GM12878 (cell line): ENCODE data around the gene MYO1D. TPM values are rescaled to one million over a fixed set of nuclear protein-coding genes. Genes with fewer than 3 reads are reported as not detected.

Experiments used
- CEBPB ChIP-seq, 2 experiments: fragments of 150-350 bp in 1 of 2; IDR thresholded peaks; 2 replicates each; pipeline ENCODE4 v1.6.1; 2012 to 2014; ENCODE audit warnings: low read depth in 2 of 2, low read length in 2 of 2, borderline replicate concordance in 1 of 2, inconsistent platforms in 1 of 2
- CREM ChIP-seq: IDR thresholded peaks from 2 replicates; pipeline ENCODE4 v1.6.1; 2014; ENCODE audit warnings: antibody characterized with exemption, low read depth
- DPF2 ChIP-seq: fragments of 450-650 bp; IDR thresholded peaks from 2 replicates; pipeline ENCODE4 v1.6.1; 2017; ENCODE audit warnings: mild to moderate bottlenecking
- EGR1 ChIP-seq, 2 experiments: IDR thresholded peaks; 1 replicate in 1 of 2; 2 replicates in 1 of 2; pipeline ENCODE4 v1.6.1; 2011 to 2012; ENCODE audit warnings: low read depth in 2 of 2, low read length in 2 of 2, borderline replicate concordance in 1 of 2, mild to moderate bottlenecking in 1 of 2, moderate library complexity in 1 of 2
- EZH2 ChIP-seq: IDR thresholded peaks from 2 replicates; pipeline ENCODE4 v1.6.1; 2012; ENCODE audit warnings: low read depth, mild to moderate bottlenecking, control low read depth, inconsistent platforms, low read length, borderline replicate concordance; ENCODE audit not compliant: control insufficient read depth
- IKZF2 ChIP-seq, 2 experiments: fragments of 450-650 bp; IDR thresholded peaks; 2 replicates each; pipeline ENCODE4 v1.6.1; 2017; ENCODE audit warnings: mild to moderate bottlenecking in 2 of 2, moderate library complexity in 2 of 2
- IRF4 ChIP-seq: IDR thresholded peaks from 2 replicates; pipeline ENCODE4 v1.6.1; 2011; ENCODE audit warnings: low read depth, low read length
- LARP7 ChIP-seq: fragments of 450-650 bp; IDR thresholded peaks from 2 replicates; pipeline ENCODE4 v1.6.1; 2017; ENCODE audit warnings: mild to moderate bottlenecking
- MAX ChIP-seq: IDR thresholded peaks from 2 replicates; pipeline ENCODE4 v1.6.1; 2012; ENCODE audit warnings: low read depth, low read length, improper control_type of control experiment
- MLLT1 ChIP-seq: fragments of 450-650 bp; IDR thresholded peaks from 2 replicates; pipeline ENCODE4 v1.6.1; 2016; ENCODE audit warnings: mild to moderate bottlenecking
- MYB ChIP-seq: fragments of 150-350 bp; IDR thresholded peaks from 2 replicates; pipeline ENCODE4 v1.6.1; 2014; ENCODE audit warnings: mild to moderate bottlenecking, low read depth, low read length, borderline replicate concordance
- NR2C1 ChIP-seq: fragments of 450-650 bp; IDR thresholded peaks from 2 replicates; pipeline ENCODE4 v1.6.1; 2017; ENCODE audit warnings: antibody characterized with exemption, mild to moderate bottlenecking, moderate library complexity
- NRF1 ChIP-seq: conservative IDR thresholded peaks from 2 replicates; pipeline ENCODE4 v1.6.1; 2011; ENCODE audit warnings: mild to moderate bottlenecking, low read depth, low read length, improper control_type of control experiment
- POU2F2 ChIP-seq: IDR thresholded peaks from 3 replicates; pipeline ENCODE4 v1.6.1; 2011; ENCODE audit warnings: low read depth, mild to moderate bottlenecking, low read length, borderline replicate concordance
- RB1 ChIP-seq: fragments of 450-650 bp; formaldehyde crosslinking; IDR thresholded peaks from 2 replicates; pipeline ENCODE4 v1.6.1; 2017; ENCODE audit warnings: mild to moderate bottlenecking, borderline replicate concordance
- STAT3 ChIP-seq: IDR thresholded peaks from 2 replicates; pipeline ENCODE4 v1.6.1; 2011; ENCODE audit warnings: low read depth, low read length, improper control_type of control experiment
- TBL1XR1 ChIP-seq: IDR thresholded peaks from 2 replicates; pipeline ENCODE4 v1.6.1; 2012; ENCODE audit warnings: low read depth, low read length, improper control_type of control experiment
- TCF7 ChIP-seq: IDR thresholded peaks from 2 replicates; pipeline ENCODE4 v1.6.1; 2014; ENCODE audit warnings: antibody characterized with exemption, borderline replicate concordance
- ZBTB4 ChIP-seq: fragments of 450-650 bp; formaldehyde crosslinking; IDR thresholded peaks from 2 replicates; pipeline ENCODE4 v1.4.0; 2022; ENCODE audit warnings: mild to moderate bottlenecking, moderate library complexity
- ZZZ3 ChIP-seq: IDR thresholded peaks from 2 replicates; pipeline ENCODE4 v1.6.1; 2011; ENCODE audit warnings: low read depth; ENCODE audit not compliant: control insufficient read depth, insufficient read length
- polyA plus RNA-seq, 11 experiments: library from polyadenylated mRNA; depleted of rRNA in 4 of 11; unstranded in 6 of 11; stranded (reverse) in 5 of 11; fragments of >200 nt; fragmentation: Nextera tagmentation in 4 of 11; fragmentation: Illumina TruSeq in 1 of 11; extraction: Ambion mirVana in 4 of 11; extraction: Trizol in 1 of 11; gene quantifications; 1 replicate in 1 of 11; 2 replicates in 10 of 11; pipeline versions ENCODE4 v1.2.1 to v1.2.3, GENCODE V29; 2011 to 2016; ENCODE audit warnings: inconsistent platforms in 2 of 11, missing spikeins in 2 of 11, low read depth in 1 of 11
- total RNA-seq, 4 experiments: library from RNA; depleted of rRNA in 3 of 4; stranded (reverse); fragments of >200 nt in 3 of 4; fragmentation: Illumina TruSeq in 1 of 4; extraction: Trizol in 1 of 4; gene quantifications; 2 replicates each; pipeline versions ENCODE4 v1.2.1 to v1.2.3, GENCODE V29; 2013 to 2021
- TF ChIP-seq, protein P1 (sequence below): IDR thresholded peaks from 2 replicates; pipeline ENCODE4 v1.6.1; 2011; ENCODE audit warnings: borderline replicate concordance, low read depth, mild to moderate bottlenecking, moderate library complexity, mixed read lengths, low read length; ENCODE audit not compliant: insufficient read depth; ENCODE audit errors: extremely low read length
- TF ChIP-seq, protein P2 (sequence below): fragments of 150-350 bp; IDR thresholded peaks from 2 replicates; pipeline ENCODE4 v1.6.1; 2014; ENCODE audit warnings: mild to moderate bottlenecking, low read depth, low read length

MYO1D gene
- total and polyA plus RNA-seq, 10 of the 15 experiments (the other 5 are each of a cell fraction or from before 2014, with no cell fraction given) = 1.8 to 37.7 (median 25.4) TPM

DNA sequence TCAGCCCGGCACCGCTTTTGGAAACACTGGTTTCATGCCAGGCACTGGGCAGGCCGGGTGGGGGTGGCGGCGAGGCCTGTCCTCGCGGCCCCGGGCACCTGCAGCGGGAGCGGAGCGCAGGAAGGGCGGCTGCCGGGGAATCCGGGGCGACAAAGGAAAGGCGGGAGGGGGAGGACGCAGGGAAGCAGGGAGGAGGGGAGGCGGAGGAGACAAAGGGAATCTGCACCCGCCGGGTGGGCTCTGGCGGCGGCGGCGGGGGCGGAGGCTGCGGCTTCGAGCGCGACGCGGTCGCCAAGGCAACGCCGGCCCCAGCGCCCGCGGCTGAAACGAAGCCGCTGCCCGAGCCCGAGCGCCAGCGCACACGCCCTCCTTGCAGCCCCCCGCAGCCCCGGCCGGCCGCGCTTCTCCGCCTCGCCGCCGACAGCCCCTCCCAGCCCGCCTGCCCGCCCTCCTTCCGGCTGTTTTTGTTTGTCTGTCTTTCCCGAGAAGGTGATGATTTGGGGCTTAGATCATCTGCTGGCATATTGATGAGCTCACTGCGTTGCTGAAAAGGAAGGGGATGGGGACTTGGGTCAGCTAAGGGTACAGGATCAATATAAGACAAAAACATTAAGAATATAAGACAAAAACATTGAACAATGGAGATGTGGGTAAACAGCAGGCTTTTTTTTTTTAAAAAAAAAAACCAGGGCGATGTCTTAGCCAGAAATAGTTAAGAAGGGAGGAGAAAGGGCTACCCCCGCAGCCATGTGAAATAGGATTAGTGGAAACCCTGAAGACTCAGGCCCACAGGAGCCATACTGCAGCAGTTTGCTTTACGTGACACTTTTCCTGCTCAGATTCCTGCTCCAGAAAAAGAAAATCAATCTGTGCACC lies 357.5 kb downstream of the MYO1D start (continued):
- TF ChIP-seq, protein P1, sequence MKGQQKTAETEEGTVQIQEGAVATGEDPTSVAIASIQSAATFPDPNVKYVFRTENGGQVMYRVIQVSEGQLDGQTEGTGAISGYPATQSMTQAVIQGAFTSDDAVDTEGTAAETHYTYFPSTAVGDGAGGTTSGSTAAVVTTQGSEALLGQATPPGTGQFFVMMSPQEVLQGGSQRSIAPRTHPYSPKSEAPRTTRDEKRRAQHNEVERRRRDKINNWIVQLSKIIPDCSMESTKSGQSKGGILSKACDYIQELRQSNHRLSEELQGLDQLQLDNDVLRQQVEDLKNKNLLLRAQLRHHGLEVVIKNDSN = no peak
- TF ChIP-seq IRF4 (no peak), TBL1XR1 (no peak), RB1 (no peak), DPF2 (peak; percentile 68), IKZF2 (IDR thresholded peaks at IDR 0.05) (peak; percentile 42 to 58; a peak in 2 of 4 replicates), CREM (no peak), MAX (no peak), NR2C1 (no peak), TCF7 (no peak), ZZZ3 (no peak), NRF1 (no peak), POU2F2 (0 out of 3 replicates have a peak, but pooled peaks have one; percentile 20), MYB (no peak), STAT3 (no peak), EZH2 (no peak), CEBPB (IDR thresholded peaks at IDR 0.05; ENCODE audit: borderline replicate concordance in 1 of 2, low read depth in 2 of 2, low read length in 2 of 2) (no peak), LARP7 (peak; percentile 83), EGR1 (IDR thresholded peaks at IDR 0.05; ENCODE audit: borderline replicate concordance in 1 of 2, low read depth in 2 of 2, low read length in 2 of 2) (peak in 1 of 2 experiments; percentile 94; a peak in 2 of 3 replicates), ZBTB4 (CRISPR knock-in tag) (no peak), MLLT1 (no peak)
- TF ChIP-seq, protein P2, sequence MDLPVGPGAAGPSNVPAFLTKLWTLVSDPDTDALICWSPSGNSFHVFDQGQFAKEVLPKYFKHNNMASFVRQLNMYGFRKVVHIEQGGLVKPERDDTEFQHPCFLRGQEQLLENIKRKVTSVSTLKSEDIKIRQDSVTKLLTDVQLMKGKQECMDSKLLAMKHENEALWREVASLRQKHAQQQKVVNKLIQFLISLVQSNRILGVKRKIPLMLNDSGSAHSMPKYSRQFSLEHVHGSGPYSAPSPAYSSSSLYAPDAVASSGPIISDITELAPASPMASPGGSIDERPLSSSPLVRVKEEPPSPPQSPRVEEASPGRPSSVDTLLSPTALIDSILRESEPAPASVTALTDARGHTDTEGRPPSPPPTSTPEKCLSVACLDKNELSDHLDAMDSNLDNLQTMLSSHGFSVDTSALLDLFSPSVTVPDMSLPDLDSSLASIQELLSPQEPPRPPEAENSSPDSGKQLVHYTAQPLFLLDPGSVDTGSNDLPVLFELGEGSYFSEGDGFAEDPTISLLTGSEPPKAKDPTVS = no peak
